ENCODE measurements around the gene PRKCE.
"Not testable (repeated sequence)": the region's sequence is repeated elsewhere in the genome, so short reads cannot be mapped to it uniquely, and the experiment has no call there.

Gene PRKCE

GRCh38 chr2:45668509-45668908, 17.0 kb downstream of the PRKCE start:
- DNase-seq (ENCODE audit: low read depth, low spot score) = no peak

- peak; percentile 28 for DNase-seq (ENCODE audit: low read depth, low spot score)
Observed at GRCh38 chr2:45669032-45669486, 17.6 kb downstream of the PRKCE start.

- no peak for DNase-seq (ENCODE audit: low read depth, low spot score)
Observed at GRCh38 chr2:45670646-45671045, 19.2 kb downstream of the PRKCE start.

GRCh38 chr2:45672138-45672537, 20.7 kb downstream of the PRKCE start:
- DNase-seq (ENCODE audit: low read depth, low spot score) = no peak

- DNase-seq (ENCODE audit: low read depth, low spot score) = peak; percentile 71
Observed at GRCh38 chr2:45674035-45674816, 22.8 kb downstream of the PRKCE start.

- DNase-seq (ENCODE audit: low read depth, low spot score) = no peak
Observed at GRCh38 chr2:45675263-45675812, 23.9 kb downstream of the PRKCE start.

- DNase-seq (ENCODE audit: low read depth, low spot score) = no peak
Observed at GRCh38 chr2:45676088-45676487, 24.6 kb downstream of the PRKCE start.

- DNase-seq (ENCODE audit: low read depth, low spot score) = no peak
Observed at GRCh38 chr2:45678791-45679348, 27.4 kb downstream of the PRKCE start.

- no peak for DNase-seq (ENCODE audit: low read depth, low spot score)
Observed at GRCh38 chr2:45680351-45680967, 29.0 kb downstream of the PRKCE start.

GRCh38 chr2:45681675-45682074, 30.2 kb downstream of the PRKCE start:
- peak; percentile 86 for DNase-seq (ENCODE audit: low read depth, low spot score)

- DNase-seq (ENCODE audit: low read depth, low spot score) = no peak
Observed at GRCh38 chr2:45683292-45683691, 31.8 kb downstream of the PRKCE start.

- DNase-seq (ENCODE audit: low read depth, low spot score) = no peak
Observed at GRCh38 chr2:45684756-45685155, 33.3 kb downstream of the PRKCE start.

- DNase-seq (ENCODE audit: low read depth, low spot score) = no peak
Observed at GRCh38 chr2:45685260-45685659, 33.8 kb downstream of the PRKCE start.

- DNase-seq (ENCODE audit: low read depth, low spot score) = no peak
Observed at GRCh38 chr2:45687964-45688363, 36.5 kb downstream of the PRKCE start.

GRCh38 chr2:45688479-45689298, 37.2 kb downstream of the PRKCE start:
- peak; percentile 73 for DNase-seq (ENCODE audit: low read depth, low spot score)

GRCh38 chr2:45690231-45690630, 38.8 kb downstream of the PRKCE start:
- no peak for DNase-seq (ENCODE audit: low read depth, low spot score)

GRCh38 chr2:45691171-45691999, 39.9 kb downstream of the PRKCE start:
- DNase-seq (ENCODE audit: low read depth, low spot score) = no peak

- no peak for DNase-seq (ENCODE audit: low read depth, low spot score)
Observed at GRCh38 chr2:45692566-45692965, 41.1 kb downstream of the PRKCE start.

GRCh38 chr2:45695480-45696007, 44.1 kb downstream of the PRKCE start:
- DNase-seq (ENCODE audit: low read depth, low spot score) = not testable (repeated sequence)

- no peak for DNase-seq (ENCODE audit: low read depth, low spot score)
Observed at GRCh38 chr2:45696708-45697107, 45.2 kb downstream of the PRKCE start.

GRCh38 chr2:45697190-45697589, 45.7 kb downstream of the PRKCE start:
- no peak for DNase-seq (ENCODE audit: low read depth, low spot score)
